ENCODE data around the gene SERINC3.

The SERINC3 gene

DNA sequence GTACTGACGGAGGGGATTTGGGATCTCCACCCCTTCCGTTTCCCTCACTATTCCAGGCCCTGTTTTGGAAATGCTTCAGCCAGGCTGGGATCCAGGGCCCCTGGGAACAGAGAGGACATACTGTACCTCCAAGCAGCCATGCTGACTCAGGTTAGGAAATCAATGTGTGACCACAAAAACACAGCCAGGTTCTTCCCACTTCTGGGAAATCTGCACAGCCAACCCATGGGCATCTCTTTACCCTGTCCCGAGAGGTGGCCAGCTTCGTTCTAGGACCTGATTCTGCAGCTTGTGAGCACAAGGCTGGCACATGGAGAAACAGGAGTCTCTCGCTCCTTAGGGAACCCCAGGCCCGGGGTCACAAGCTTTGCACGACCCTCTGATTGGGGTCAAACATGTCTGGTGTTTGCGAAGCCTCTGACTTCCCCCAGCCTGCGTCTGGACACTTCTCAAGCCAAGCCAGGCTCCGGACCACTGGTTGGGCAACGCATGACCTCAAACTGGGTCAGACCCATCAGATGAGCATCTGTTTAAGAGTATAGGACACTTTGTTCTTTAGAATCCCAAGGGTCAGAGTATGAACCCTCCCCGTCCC, 54.5 kb downstream of the SERINC3 start:
- in situ Hi-C loops (cut with MboI; ENCODE audit: low sequenced_read_pairs, unreplicated experiment): no loop called here
- TF ChIP-seq, protein P1, sequence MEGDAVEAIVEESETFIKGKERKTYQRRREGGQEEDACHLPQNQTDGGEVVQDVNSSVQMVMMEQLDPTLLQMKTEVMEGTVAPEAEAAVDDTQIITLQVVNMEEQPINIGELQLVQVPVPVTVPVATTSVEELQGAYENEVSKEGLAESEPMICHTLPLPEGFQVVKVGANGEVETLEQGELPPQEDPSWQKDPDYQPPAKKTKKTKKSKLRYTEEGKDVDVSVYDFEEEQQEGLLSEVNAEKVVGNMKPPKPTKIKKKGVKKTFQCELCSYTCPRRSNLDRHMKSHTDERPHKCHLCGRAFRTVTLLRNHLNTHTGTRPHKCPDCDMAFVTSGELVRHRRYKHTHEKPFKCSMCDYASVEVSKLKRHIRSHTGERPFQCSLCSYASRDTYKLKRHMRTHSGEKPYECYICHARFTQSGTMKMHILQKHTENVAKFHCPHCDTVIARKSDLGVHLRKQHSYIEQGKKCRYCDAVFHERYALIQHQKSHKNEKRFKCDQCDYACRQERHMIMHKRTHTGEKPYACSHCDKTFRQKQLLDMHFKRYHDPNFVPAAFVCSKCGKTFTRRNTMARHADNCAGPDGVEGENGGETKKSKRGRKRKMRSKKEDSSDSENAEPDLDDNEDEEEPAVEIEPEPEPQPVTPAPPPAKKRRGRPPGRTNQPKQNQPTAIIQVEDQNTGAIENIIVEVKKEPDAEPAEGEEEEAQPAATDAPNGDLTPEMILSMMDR (IDR thresholded peaks at IDR 0.05; ENCODE audit: borderline replicate concordance, control extremely low read depth, extremely low read depth, insufficient read depth, missing control alignments): no peak

GRCh38 chr20:44465001-44465560, 56.8 kb downstream of the SERINC3 start:
- TF ChIP-seq, protein P1 (IDR thresholded peaks at IDR 0.05; ENCODE audit: borderline replicate concordance, control extremely low read depth, extremely low read depth, insufficient read depth, missing control alignments): no peak
- in situ Hi-C loops (cut with MboI; ENCODE audit: low sequenced_read_pairs, unreplicated experiment): no loop called here
- DNase-seq (ENCODE audit: low spot score): no peak

More for the DNA sequence above, 54.5 kb downstream of the SERINC3 start:
- DNase-seq (ENCODE audit: low spot score): no peak

DNA sequence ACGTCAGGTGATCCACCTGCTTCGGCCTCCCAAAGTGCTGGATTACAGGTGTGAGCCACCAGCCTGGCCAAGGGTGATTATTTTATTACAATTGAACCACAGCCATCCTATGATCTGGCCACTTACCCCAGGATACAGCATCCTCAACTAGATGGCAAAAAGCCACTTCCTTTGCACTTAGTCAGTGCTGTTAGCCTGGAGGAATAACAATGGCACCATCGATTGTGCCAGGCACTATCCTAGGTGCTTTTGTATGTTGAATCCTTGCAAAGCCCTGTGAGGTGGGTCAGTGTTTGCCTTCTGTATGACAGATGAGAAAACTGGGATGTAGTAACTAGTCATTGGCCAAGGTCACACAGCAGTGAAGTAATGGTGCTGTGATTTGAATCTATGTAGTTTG, 57.4 kb downstream of the SERINC3 start:
- in situ Hi-C loops (cut with MboI; ENCODE audit: low sequenced_read_pairs, unreplicated experiment): no loop called here
- DNase-seq (ENCODE audit: low spot score): no peak

GRCh38 chr20:44463466-44463865, 58.4 kb downstream of the SERINC3 start:
- in situ Hi-C loops (cut with MboI; ENCODE audit: low sequenced_read_pairs, unreplicated experiment): no loop called here

More for the DNA sequence above, 57.4 kb downstream of the SERINC3 start:
- TF ChIP-seq, protein P1 (IDR thresholded peaks at IDR 0.05; ENCODE audit: borderline replicate concordance, control extremely low read depth, extremely low read depth, insufficient read depth, missing control alignments): no peak

GRCh38 chr20:44461803-44462174, 60.1 kb downstream of the SERINC3 start:
- TF ChIP-seq, protein P1 (IDR thresholded peaks at IDR 0.05; ENCODE audit: borderline replicate concordance, control extremely low read depth, extremely low read depth, insufficient read depth, missing control alignments): no peak
- no peak for DNase-seq (ENCODE audit: low spot score)
- in situ Hi-C loops (cut with MboI; ENCODE audit: low sequenced_read_pairs, unreplicated experiment): no loop called here

More at GRCh38 chr20:44463466-44463865, 58.4 kb downstream of the SERINC3 start:
- TF ChIP-seq, protein P1 (IDR thresholded peaks at IDR 0.05; ENCODE audit: borderline replicate concordance, control extremely low read depth, extremely low read depth, insufficient read depth, missing control alignments): no peak
- DNase-seq (ENCODE audit: low spot score): no peak

GRCh38 chr20:44461142-44461802, 60.6 kb downstream of the SERINC3 start:
- TF ChIP-seq, protein P1 (IDR thresholded peaks at IDR 0.05; ENCODE audit: borderline replicate concordance, control extremely low read depth, extremely low read depth, insufficient read depth, missing control alignments): no peak
- no peak for DNase-seq (ENCODE audit: low spot score)
- in situ Hi-C loops (cut with MboI; ENCODE audit: low sequenced_read_pairs, unreplicated experiment): no loop called here

All from GM13976 (cell line).